Ramos (cell line): ENCODE results near the gene KRT80.

Experiments
- in situ Hi-C: fragments of 300-500 bp; cut with MboI; formaldehyde crosslinking; loops from one replicate; pipeline ENCODE4 v1.14.3; 2022; ENCODE audit warnings: low sequenced_read_pairs; ENCODE audit not compliant: unreplicated experiment

The KRT80 gene

GRCh38 chr12:52160200-52160599 lies 31.6 kb downstream of the KRT80 start:
- in situ Hi-C loops: no loop called here

GRCh38 chr12:52157566-52158150 lies 34.2 kb downstream of the KRT80 start:
- in situ Hi-C loops: loop anchor here (10.0 kb wide), 1 partner anchor 827 kb away; no protein-coding TSS in a partner anchor

- in situ Hi-C loops: loop anchor here (10.0 kb wide), 1 partner anchor 828 kb away; no protein-coding TSS in a partner anchor
Measured at GRCh38 chr12:52156757-52157565, 34.9 kb downstream of the KRT80 start.

GRCh38 chr12:52156311-52156710 lies 35.5 kb downstream of the KRT80 start:
- in situ Hi-C loops: loop anchor here (10.0 kb wide), 1 partner anchor 828 kb away; no protein-coding TSS in a partner anchor

- in situ Hi-C loops: loop anchor here (10.0 kb wide), 1 partner anchor 830 kb away; no protein-coding TSS in a partner anchor
Measured at GRCh38 chr12:52155048-52155868, 36.6 kb downstream of the KRT80 start.

- in situ Hi-C loops: loop anchor here (10.0 kb wide), 1 partner anchor 832 kb away; no protein-coding TSS in a partner anchor
Measured at GRCh38 chr12:52152905-52153317, 38.9 kb downstream of the KRT80 start.

- in situ Hi-C loops: loop anchor here (10.0 kb wide), 1 partner anchor 833 kb away; no protein-coding TSS in a partner anchor
Measured at GRCh38 chr12:52151837-52152783, 39.7 kb downstream of the KRT80 start.

- in situ Hi-C loops: loop anchor here (10.0 kb wide), 1 partner anchor 834 kb away; no protein-coding TSS in a partner anchor
Measured at GRCh38 chr12:52151153-52151836, 40.5 kb downstream of the KRT80 start.

GRCh38 chr12:52149651-52150241 lies 42.1 kb downstream of the KRT80 start:
- in situ Hi-C loops: loop anchor here (10.0 kb wide), 1 partner anchor 835 kb away; no protein-coding TSS in a partner anchor

GRCh38 chr12:52149182-52149641 lies 42.6 kb downstream of the KRT80 start:
- in situ Hi-C loops: no loop called here

- in situ Hi-C loops: no loop called here
Measured at GRCh38 chr12:52148464-52149181, 43.2 kb downstream of the KRT80 start.

- in situ Hi-C loops: no loop called here
Measured at GRCh38 chr12:52147964-52148463, 43.8 kb downstream of the KRT80 start.

GRCh38 chr12:52147367-52147963 lies 44.3 kb downstream of the KRT80 start:
- in situ Hi-C loops: no loop called here

GRCh38 chr12:52146822-52147366 lies 44.9 kb downstream of the KRT80 start:
- in situ Hi-C loops: no loop called here

- in situ Hi-C loops: no loop called here
Measured at GRCh38 chr12:52146089-52146821, 45.6 kb downstream of the KRT80 start.
